Left kidney (tissue), 2 donors: ENCODE measurements around the gene NFATC4. TPM values are rescaled to one million over a fixed set of nuclear protein-coding genes. Genes with fewer than 3 reads are reported as not detected.

Experiments
- DNase-seq: peaks from one replicate; pipeline ENCODE4 v3.0.0-alpha.2; 2013
- polyA plus RNA-seq: library from polyadenylated mRNA; unstranded; fragments of 120-200 nt; gene quantifications from one replicate; pipeline ENCODE4 v1.2.1, GENCODE V29; 2013; ENCODE audit not compliant: insufficient read length

Gene NFATC4
- polyA plus RNA-seq, 1 donor = 70.3 TPM

GRCh38 chr14:24408764-24409163 is 40.8 kb downstream of the NFATC4 start:
- no peak for DNase-seq

- DNase-seq = no peak
Measured at GRCh38 chr14:24409192-24409591, 41.2 kb downstream of the NFATC4 start.

GRCh38 chr14:24409956-24410355 is 42.0 kb downstream of the NFATC4 start:
- no peak for DNase-seq

- DNase-seq = no peak
Measured at GRCh38 chr14:24411443-24412389, 43.7 kb downstream of the NFATC4 start.

- no peak for DNase-seq
Measured at GRCh38 chr14:24414077-24414476, 46.1 kb downstream of the NFATC4 start.

GRCh38 chr14:24414732-24415420 is 46.9 kb downstream of the NFATC4 start:
- no peak for DNase-seq

- no peak for DNase-seq
Measured at GRCh38 chr14:24415421-24416253, 47.7 kb downstream of the NFATC4 start.

GRCh38 chr14:24416254-24416931 is 48.4 kb downstream of the NFATC4 start:
- DNase-seq = no peak

- DNase-seq = no peak
Measured at GRCh38 chr14:24416932-24417619, 49.1 kb downstream of the NFATC4 start.

- DNase-seq = no peak
Measured at GRCh38 chr14:24417832-24418491, 50.0 kb downstream of the NFATC4 start.

- no peak for DNase-seq
Measured at GRCh38 chr14:24418492-24418873, 50.5 kb downstream of the NFATC4 start.

- DNase-seq = no peak
Measured at GRCh38 chr14:24422261-24422660, 54.3 kb downstream of the NFATC4 start.

- no peak for DNase-seq
Measured at GRCh38 chr14:24422694-24423601, 55.0 kb downstream of the NFATC4 start.

GRCh38 chr14:24425704-24426103 is 57.7 kb downstream of the NFATC4 start:
- DNase-seq = no peak

GRCh38 chr14:24426150-24426911 is 58.3 kb downstream of the NFATC4 start:
- DNase-seq = no peak

- DNase-seq = no peak
Measured at GRCh38 chr14:24426912-24427536, 59.0 kb downstream of the NFATC4 start.

- no peak for DNase-seq
Measured at GRCh38 chr14:24427537-24428508, 59.8 kb downstream of the NFATC4 start.
